Measurements from ENCODE around the gene DUSP6. TPM values are rescaled to one million over a fixed set of nuclear protein-coding genes. Genes with fewer than 3 reads are reported as not detected.
A peak's percentile ranks its signal among the peaks of the same experiment; 100 is the strongest.

The DUSP6 gene
- total and polyA plus RNA-seq, 8 donors: 115 to 333 (median 202) TPM

- TF ChIP-seq, protein P1, sequence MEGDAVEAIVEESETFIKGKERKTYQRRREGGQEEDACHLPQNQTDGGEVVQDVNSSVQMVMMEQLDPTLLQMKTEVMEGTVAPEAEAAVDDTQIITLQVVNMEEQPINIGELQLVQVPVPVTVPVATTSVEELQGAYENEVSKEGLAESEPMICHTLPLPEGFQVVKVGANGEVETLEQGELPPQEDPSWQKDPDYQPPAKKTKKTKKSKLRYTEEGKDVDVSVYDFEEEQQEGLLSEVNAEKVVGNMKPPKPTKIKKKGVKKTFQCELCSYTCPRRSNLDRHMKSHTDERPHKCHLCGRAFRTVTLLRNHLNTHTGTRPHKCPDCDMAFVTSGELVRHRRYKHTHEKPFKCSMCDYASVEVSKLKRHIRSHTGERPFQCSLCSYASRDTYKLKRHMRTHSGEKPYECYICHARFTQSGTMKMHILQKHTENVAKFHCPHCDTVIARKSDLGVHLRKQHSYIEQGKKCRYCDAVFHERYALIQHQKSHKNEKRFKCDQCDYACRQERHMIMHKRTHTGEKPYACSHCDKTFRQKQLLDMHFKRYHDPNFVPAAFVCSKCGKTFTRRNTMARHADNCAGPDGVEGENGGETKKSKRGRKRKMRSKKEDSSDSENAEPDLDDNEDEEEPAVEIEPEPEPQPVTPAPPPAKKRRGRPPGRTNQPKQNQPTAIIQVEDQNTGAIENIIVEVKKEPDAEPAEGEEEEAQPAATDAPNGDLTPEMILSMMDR (IDR thresholded peaks at IDR 0.05): no peak
- Histone ChIP-seq H3K4me1 (peaks cover 34 to 57% of the 10 kb centered on the region in 2 donors), H3K27ac (peak overlapping the region; percentile 28 to 100), H3K27me3 (no peaks in the 10 kb centered on the region), H3K36me3 (peaks cover 0 to 25% of the 10 kb centered on the region in 2 donors), H3K4me3 (peak overlapping the region in 1 of 2 donors; percentile 76), H3K9me3 (no peaks in the 10 kb centered on the region)
- ATAC-seq (no peak), DNase-seq (no peak)
- intact Hi-C loops (cut with DNase I): no loop called here
These were observed 4.9 kb downstream of the DUSP6 start for GRCh38 chr12:89347325-89347829.

DNA sequence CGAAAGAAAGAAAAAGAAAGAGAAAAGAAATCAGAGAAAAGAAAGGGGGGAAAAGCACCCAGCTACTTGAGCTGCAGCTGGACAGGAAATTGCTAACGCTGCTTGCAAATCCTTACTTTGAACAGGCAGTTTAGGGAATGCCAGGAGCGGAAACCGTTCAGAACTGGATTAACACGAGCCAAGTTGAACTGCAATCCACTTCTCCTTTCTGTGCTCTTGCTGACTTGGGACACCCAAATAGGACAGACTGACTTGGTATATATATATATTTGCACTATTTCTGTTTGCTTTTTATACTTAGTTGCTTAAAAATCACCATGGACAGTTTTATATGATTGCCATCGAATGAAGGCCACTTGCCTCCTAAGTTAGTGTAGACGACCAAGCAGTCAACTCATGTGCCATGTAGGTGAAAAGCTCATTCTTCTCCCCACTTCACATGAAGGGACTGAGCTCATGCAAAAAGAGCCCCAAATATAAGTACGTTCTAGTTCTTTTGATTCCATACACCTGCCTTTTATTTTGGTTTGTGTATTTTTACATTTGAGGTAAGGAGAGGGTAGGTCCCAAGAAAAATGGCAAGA is 5.5 kb downstream of the DUSP6 start:
- H3K4me1 ChIP-seq: peaks cover 34 to 57% of the 10 kb centered on the region in 2 donors
- ATAC-seq (peak; percentile 18), DNase-seq (peak in 1 of 4 donors; percentile 78)
- TF ChIP-seq, protein P1 (IDR thresholded peaks at IDR 0.05): no peak
- H3K27me3 ChIP-seq: no peaks in the 10 kb centered on the region
- peak overlapping the region in 1 of 2 donors; percentile 76 for H3K4me3 ChIP-seq
- no peaks in the 10 kb centered on the region for H3K9me3 ChIP-seq
- intact Hi-C loops (cut with DNase I): no loop called here
- H3K27ac ChIP-seq: peak overlapping the region; percentile 28 to 100
- peaks cover 0 to 25% of the 10 kb centered on the region in 2 donors for H3K36me3 ChIP-seq

- peaks cover 0 to 25% of the 10 kb centered on the region in 2 donors for H3K36me3 ChIP-seq
- no peaks in the 10 kb centered on the region for H3K27me3 ChIP-seq
- peak in 3 of 4 donors; percentile 73 to 79 (median 78) for DNase-seq
- peak; percentile 54 for ATAC-seq
- H3K27ac ChIP-seq: peak overlapping the region; percentile 28 to 100
- H3K4me3 ChIP-seq: peak overlapping the region in 1 of 2 donors; percentile 4
- intact Hi-C loops (cut with DNase I): no loop called here
- TF ChIP-seq, protein P1 (IDR thresholded peaks at IDR 0.05): no peak
- peaks cover 34 to 57% of the 10 kb centered on the region in 2 donors for H3K4me1 ChIP-seq
- H3K9me3 ChIP-seq: no peaks in the 10 kb centered on the region
These were observed 6.2 kb downstream of the DUSP6 start for GRCh38 chr12:89345830-89346740.

DNA sequence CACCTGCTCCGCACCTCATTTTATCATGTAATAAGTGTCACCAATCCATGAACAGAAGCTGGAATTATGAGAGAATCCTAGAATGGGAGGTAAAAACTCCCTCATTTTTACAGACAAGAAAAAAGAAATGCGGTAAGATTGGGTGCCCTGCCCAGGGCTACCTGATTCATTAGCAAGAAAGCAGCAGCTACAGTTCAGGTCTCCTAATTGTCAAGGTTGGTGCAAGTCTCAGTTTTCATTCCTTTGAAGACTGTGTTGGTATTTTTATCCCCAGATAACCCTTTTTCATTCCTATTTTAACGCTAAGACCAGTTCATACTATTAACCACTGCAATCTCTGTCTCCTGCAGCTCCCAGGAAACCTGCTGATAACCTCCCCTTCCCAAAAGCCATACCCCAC is 6.9 kb downstream of the DUSP6 start:
- H3K9me3 ChIP-seq: no peaks in the 10 kb centered on the region
- no peak for DNase-seq
- TF ChIP-seq, protein P1 (IDR thresholded peaks at IDR 0.05): no peak
- ATAC-seq: no peak
- peak overlapping the region in 1 of 2 donors; percentile 100 for H3K27ac ChIP-seq
- peaks cover 0 to 25% of the 10 kb centered on the region in 2 donors for H3K36me3 ChIP-seq
- H3K4me3 ChIP-seq: no peak overlapping the region
- no peaks in the 10 kb centered on the region for H3K27me3 ChIP-seq
- peaks cover 34 to 57% of the 10 kb centered on the region in 2 donors for H3K4me1 ChIP-seq
- intact Hi-C loops (cut with DNase I): no loop called here

DNA sequence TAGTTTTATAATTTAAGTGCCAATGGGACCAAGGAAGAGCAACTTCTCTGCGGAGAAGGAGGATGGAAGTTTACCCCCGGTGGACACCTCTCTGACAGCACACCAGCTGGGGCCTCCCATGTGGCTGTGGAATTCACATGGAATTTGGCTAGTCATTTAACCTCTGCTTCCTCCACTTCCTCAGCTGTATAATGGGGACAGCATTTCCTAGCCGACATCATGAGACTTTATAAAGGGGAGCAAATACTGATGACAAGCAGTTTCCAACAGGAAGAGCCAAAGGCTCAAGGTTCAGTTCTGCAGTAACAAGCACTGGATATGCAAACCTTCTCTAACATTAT is 7.5 kb downstream of the DUSP6 start:
- Histone ChIP-seq H3K27ac (peak overlapping the region in 1 of 2 donors; percentile 100), H3K4me3 (no peak overlapping the region), H3K9me3 (no peaks in the 10 kb centered on the region), H3K36me3 (peaks cover 0 to 25% of the 10 kb centered on the region in 2 donors), H3K27me3 (no peaks in the 10 kb centered on the region), H3K4me1 (peaks cover 34 to 57% of the 10 kb centered on the region in 2 donors)
- TF ChIP-seq, protein P1 (IDR thresholded peaks at IDR 0.05): no peak
- ATAC-seq (no peak), DNase-seq (no peak)
- intact Hi-C loops (cut with DNase I): no loop called here

Measured in left lung (tissue), 10 donors.